Prostate gland (tissue), 2 donors: Measurements from ENCODE around the gene ANGPTL4.

Experiments
- CTCF ChIP-seq, 4 experiments: fragments of 200-600 bp in 2 of 4; fragments of 450-650 bp in 2 of 4; sonication (generic) in 2 of 4; IDR thresholded peaks; 1 replicate in 3 of 4; 2 replicates in 1 of 4; pipeline ENCODE4 v1.5.1; 2016 to 2019; ENCODE audit warnings: antibody characterized with exemption in 4 of 4, mild to moderate bottlenecking in 2 of 4, moderate library complexity in 2 of 4
- POLR2A ChIP-seq: fragments of 450-650 bp; IDR thresholded peaks from one replicate; pipeline ENCODE4 v1.6.1; 2016; ENCODE audit warnings: antibody characterized with exemption, mild to moderate bottlenecking
- POLR2AphosphoS5 ChIP-seq: sonication (generic); formaldehyde crosslinking; IDR thresholded peaks from one replicate; pipeline ENCODE4 v1.6.1; 2017; ENCODE audit warnings: antibody characterized with exemption

- TF ChIP-seq CTCF (IDR thresholded peaks at IDR 0.05) (no peak), POLR2A (no peak), POLR2AphosphoS5 (no peak)
Observed at GRCh38 chr19:8403098-8403819, 39.3 kb downstream of the ANGPTL4 start.
